GM23338 (cell line): ENCODE data around the gene FAM227B. TPM values are rescaled to one million over a fixed set of nuclear protein-coding genes. Genes with fewer than 3 reads are reported as not detected.

Source experiments
- ATAC-seq: fragments of 200-7000 bp; cut with Tn5 transposase; 3 replicates; pipeline ENCODE4 v1.9.1; 2020
- DNase-seq: peaks from one replicate; pipeline ENCODE4 v3.0.0-alpha.2; 2015; ENCODE audit warnings: low spot score
- H2AFZ ChIP-seq: fragments of 200-600 bp; sonication (generic); 2 replicates; pipeline ENCODE4 v1.8.0; 2016; ENCODE audit warnings: antibody characterized with exemption, mild to moderate bottlenecking, moderate library complexity
- H3F3A ChIP-seq: fragments of 200-600 bp; sonication (generic); replicated peaks from 2 replicates; pipeline ENCODE4 v1.8.0; 2017; ENCODE audit warnings: antibody characterized with exemption, mixed run types, low read depth
- H3K27ac ChIP-seq: fragments of 200-600 bp; sonication (generic); 2 replicates; pipeline ENCODE4 v1.6.1; 2016; ENCODE audit warnings: low read depth
- H3K27me3 ChIP-seq: fragments of 200-600 bp; sonication (generic); 2 replicates; pipeline ENCODE4 v1.8.0; 2016; ENCODE audit warnings: mild to moderate bottlenecking, mixed run types, moderate library complexity; ENCODE audit not compliant: insufficient read depth
- H3K36me3 ChIP-seq: fragments of 200-600 bp; sonication (generic); 2 replicates; pipeline ENCODE4 v1.8.0; 2016; ENCODE audit warnings: mild to moderate bottlenecking; ENCODE audit not compliant: insufficient read depth
- H3K4me1 ChIP-seq: fragments of 200-600 bp; sonication (generic); 2 replicates; pipeline ENCODE4 v1.8.0; 2016; ENCODE audit warnings: mild to moderate bottlenecking, moderate library complexity; ENCODE audit not compliant: insufficient read depth
- H3K4me2 ChIP-seq: fragments of 200-600 bp; sonication (generic); 2 replicates; pipeline ENCODE4 v1.7.1; 2017; ENCODE audit warnings: mixed run types
- H3K4me3 ChIP-seq: fragments of 200-600 bp; sonication (generic); 2 replicates; pipeline ENCODE4 v1.6.1; 2016; ENCODE audit warnings: mixed run types
- H3K79me2 ChIP-seq: fragments of 200-600 bp; sonication (generic); replicated peaks from 2 replicates; pipeline ENCODE4 v1.8.0; 2017; ENCODE audit warnings: mild to moderate bottlenecking; ENCODE audit not compliant: insufficient read depth
- H3K9me2 ChIP-seq: fragments of 200-600 bp; sonication (generic); 2 replicates; pipeline ENCODE4 v1.8.0; 2017; ENCODE audit not compliant: insufficient read depth
- H4K20me1 ChIP-seq: fragments of 200-600 bp; sonication (generic); replicated peaks from 2 replicates; pipeline ENCODE4 v1.8.0; 2017; ENCODE audit warnings: mild to moderate bottlenecking; ENCODE audit not compliant: insufficient read depth
- H3K27ac Mint-ChIP-seq: 2 replicates; pipeline ENCODE4 v1.8.0; 2020; ENCODE audit warnings: inconsistent platforms, mild to moderate bottlenecking, moderate library complexity, mixed read lengths
- H3K27me3 Mint-ChIP-seq: 3 replicates; pipeline ENCODE4 v1.8.0; 2022; ENCODE audit warnings: low read depth, mild to moderate bottlenecking, moderate library complexity, mixed read lengths, inconsistent platforms; ENCODE audit not compliant: insufficient read depth, poor library complexity
- H3K36me3 Mint-ChIP-seq: 3 replicates; pipeline ENCODE4 v1.8.0; 2021; ENCODE audit warnings: low read depth, mild to moderate bottlenecking, inconsistent platforms, moderate library complexity, mixed read lengths
- H3K4me1 Mint-ChIP-seq: 3 replicates; pipeline ENCODE4 v1.8.0; 2020; ENCODE audit warnings: mild to moderate bottlenecking, inconsistent platforms, mixed read lengths
- H3K4me3 Mint-ChIP-seq: 3 replicates; pipeline ENCODE4 v1.8.0; 2021; ENCODE audit warnings: moderate library complexity, mild to moderate bottlenecking, inconsistent platforms, mixed read lengths
- H3K9me3 Mint-ChIP-seq: 3 replicates; pipeline ENCODE4 v1.8.0; 2020; ENCODE audit warnings: moderate library complexity, mild to moderate bottlenecking, inconsistent platforms, mixed read lengths
- CREB1 ChIP-seq: fragments of 250-450 bp; sonication (Bioruptor Pico); IDR thresholded peaks from 2 replicates; pipeline ENCODE4 v1.5.0; 2020; ENCODE audit warnings: low read depth, mild to moderate bottlenecking, moderate library complexity
- ETS1 ChIP-seq: IDR thresholded peaks from 2 replicates; pipeline ENCODE4 v1.6.1; 2016; ENCODE audit warnings: antibody characterized with exemption
- EZH2 ChIP-seq: fragments of 200-600 bp; sonication (generic); IDR thresholded peaks from one replicate; pipeline ENCODE4 v1.8.0; 2017; ENCODE audit warnings: antibody characterized with exemption, mild to moderate bottlenecking, low read depth; ENCODE audit not compliant: unreplicated experiment
- EZH2phosphoT487 ChIP-seq: fragments of 200-600 bp; sonication (generic); IDR thresholded peaks from one replicate; pipeline ENCODE4 v1.8.1; 2018; ENCODE audit warnings: antibody characterized with exemption; ENCODE audit not compliant: unreplicated experiment
- JUNB ChIP-seq: IDR thresholded peaks from one replicate; pipeline ENCODE4 v1.6.1; 2016; ENCODE audit warnings: antibody characterized with exemption; ENCODE audit not compliant: unreplicated experiment
- NANOG ChIP-seq: IDR thresholded peaks from 2 replicates; pipeline ENCODE4 v1.6.1; 2016; ENCODE audit warnings: antibody characterized with exemption, borderline replicate concordance
- POLR2AphosphoS5 ChIP-seq: IDR thresholded peaks from 2 replicates; pipeline ENCODE4 v1.6.1; 2016; ENCODE audit warnings: antibody characterized with exemption, low read depth
- STAT1 ChIP-seq: IDR thresholded peaks from one replicate; pipeline ENCODE4 v1.6.1; 2016; ENCODE audit warnings: antibody characterized with exemption; ENCODE audit not compliant: unreplicated experiment
- ZNF114 ChIP-seq: fragments of 250-450 bp; sonication (Bioruptor Pico); IDR thresholded peaks from 2 replicates; pipeline ENCODE4 v1.5.0; 2020; ENCODE audit warnings: mild to moderate bottlenecking, moderate library complexity
- ZNF331 ChIP-seq: fragments of 250-450 bp; sonication (Bioruptor Pico); IDR thresholded peaks from 2 replicates; pipeline ENCODE4 v1.5.0; 2020; ENCODE audit warnings: low read depth, mild to moderate bottlenecking, moderate library complexity
- ZNF462 ChIP-seq: fragments of 250-450 bp; sonication (Bioruptor Pico); IDR thresholded peaks from 2 replicates; pipeline ENCODE4 v1.5.0; 2020; ENCODE audit warnings: mild to moderate bottlenecking, moderate library complexity
- polyA plus RNA-seq: library from polyadenylated mRNA; unstranded; fragments of >200 nt; fragmentation: Nextera tagmentation; extraction: Ambion mirVana; gene quantifications from 2 replicates; pipeline ENCODE4 v1.2.1, GENCODE V29; 2016
- total RNA-seq: library from RNA; depleted of rRNA; stranded (reverse); fragments of >200 nt; shearing (Covaris generic); gene quantifications from 2 replicates; pipeline ENCODE4 v1.2.3, GENCODE V29; 2014
- TF ChIP-seq, protein P1 (sequence below), 2 experiments: fragments of 200-600 bp in 1 of 2; sonication (generic) in 1 of 2; conservative IDR thresholded peaks; 2 replicates each; pipeline versions ENCODE4 v1.5.1 to v1.6.1; 2016 to 2017; ENCODE audit warnings: antibody characterized with exemption in 2 of 2, low read depth in 2 of 2, mild to moderate bottlenecking in 2 of 2, moderate library complexity in 1 of 2
- TF ChIP-seq, protein P2 (sequence below): IDR thresholded peaks from one replicate; pipeline ENCODE4 v1.6.1; 2018; ENCODE audit warnings: antibody characterized with exemption; ENCODE audit not compliant: unreplicated experiment

The FAM227B gene
- total and polyA plus RNA-seq, 2 experiments from 2014 or later = 2.6 to 10.2 TPM

DNA sequence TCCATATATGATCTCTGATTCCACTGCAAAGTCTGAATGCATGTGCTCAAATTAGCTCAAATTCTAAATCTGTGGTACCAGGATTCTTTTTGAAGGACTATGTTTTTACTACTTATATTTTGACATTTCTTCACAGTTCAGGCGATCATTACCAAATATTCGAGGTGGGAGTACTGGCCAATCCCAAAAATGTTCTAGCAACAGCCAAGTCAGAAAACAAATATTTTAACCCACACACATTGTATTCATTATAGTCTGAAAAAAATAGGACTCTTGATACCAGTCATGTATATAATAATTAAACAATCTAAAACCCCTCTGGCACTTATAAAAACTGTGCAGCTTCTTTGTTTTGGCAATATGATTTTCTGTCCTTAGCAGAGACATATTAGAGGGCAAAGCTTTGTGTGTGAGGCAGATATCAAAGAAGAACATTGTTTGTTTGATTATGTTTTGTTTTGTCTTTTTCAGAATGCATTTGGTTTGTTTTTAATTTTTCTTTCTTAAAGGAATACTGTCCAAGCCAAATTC, 160.1 kb downstream of the FAM227B start:
- Histone ChIP-seq H2AFZ (no peak overlapping the region), H3K79me2 (no peaks in the 10 kb centered on the region), H3F3A (no peaks in the 10 kb centered on the region), H3K4me3 (no peak overlapping the region), H3K4me2 (no peak overlapping the region), H3K4me1 (no peaks in the 10 kb centered on the region), H3K27ac (no peak overlapping the region), H3K36me3 (no peaks in the 10 kb centered on the region), H3K9me2 (no peaks in the 10 kb centered on the region), H4K20me1 (no peaks in the 10 kb centered on the region), H3K27me3 (no peaks in the 10 kb centered on the region)
- Mint-ChIP-seq H3K4me1 (no peaks in the 10 kb centered on the region), H3K9me3 (no peaks in the 10 kb centered on the region), H3K36me3 (no peaks in the 10 kb centered on the region), H3K4me3 (no peak overlapping the region), H3K27ac (no peak overlapping the region), H3K27me3 (peaks cover 2% of the 10 kb centered on the region)
- ATAC-seq = no peak
- no peak for DNase-seq
- TF ChIP-seq ETS1 = no peak
- TF ChIP-seq ZNF114 (CRISPR knock-in tag) = no peak
- TF ChIP-seq ZNF462 (CRISPR knock-in tag) = no peak
- TF ChIP-seq JUNB = no peak
- TF ChIP-seq, protein P1, sequence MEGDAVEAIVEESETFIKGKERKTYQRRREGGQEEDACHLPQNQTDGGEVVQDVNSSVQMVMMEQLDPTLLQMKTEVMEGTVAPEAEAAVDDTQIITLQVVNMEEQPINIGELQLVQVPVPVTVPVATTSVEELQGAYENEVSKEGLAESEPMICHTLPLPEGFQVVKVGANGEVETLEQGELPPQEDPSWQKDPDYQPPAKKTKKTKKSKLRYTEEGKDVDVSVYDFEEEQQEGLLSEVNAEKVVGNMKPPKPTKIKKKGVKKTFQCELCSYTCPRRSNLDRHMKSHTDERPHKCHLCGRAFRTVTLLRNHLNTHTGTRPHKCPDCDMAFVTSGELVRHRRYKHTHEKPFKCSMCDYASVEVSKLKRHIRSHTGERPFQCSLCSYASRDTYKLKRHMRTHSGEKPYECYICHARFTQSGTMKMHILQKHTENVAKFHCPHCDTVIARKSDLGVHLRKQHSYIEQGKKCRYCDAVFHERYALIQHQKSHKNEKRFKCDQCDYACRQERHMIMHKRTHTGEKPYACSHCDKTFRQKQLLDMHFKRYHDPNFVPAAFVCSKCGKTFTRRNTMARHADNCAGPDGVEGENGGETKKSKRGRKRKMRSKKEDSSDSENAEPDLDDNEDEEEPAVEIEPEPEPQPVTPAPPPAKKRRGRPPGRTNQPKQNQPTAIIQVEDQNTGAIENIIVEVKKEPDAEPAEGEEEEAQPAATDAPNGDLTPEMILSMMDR (conservative IDR thresholded peaks at IDR 0.05; ENCODE audit: low read depth in 2 of 2) = no peak
- TF ChIP-seq CREB1 = no peak
- no peak for TF ChIP-seq EZH2phosphoT487
- TF ChIP-seq STAT1 = no peak
- TF ChIP-seq, protein P2, sequence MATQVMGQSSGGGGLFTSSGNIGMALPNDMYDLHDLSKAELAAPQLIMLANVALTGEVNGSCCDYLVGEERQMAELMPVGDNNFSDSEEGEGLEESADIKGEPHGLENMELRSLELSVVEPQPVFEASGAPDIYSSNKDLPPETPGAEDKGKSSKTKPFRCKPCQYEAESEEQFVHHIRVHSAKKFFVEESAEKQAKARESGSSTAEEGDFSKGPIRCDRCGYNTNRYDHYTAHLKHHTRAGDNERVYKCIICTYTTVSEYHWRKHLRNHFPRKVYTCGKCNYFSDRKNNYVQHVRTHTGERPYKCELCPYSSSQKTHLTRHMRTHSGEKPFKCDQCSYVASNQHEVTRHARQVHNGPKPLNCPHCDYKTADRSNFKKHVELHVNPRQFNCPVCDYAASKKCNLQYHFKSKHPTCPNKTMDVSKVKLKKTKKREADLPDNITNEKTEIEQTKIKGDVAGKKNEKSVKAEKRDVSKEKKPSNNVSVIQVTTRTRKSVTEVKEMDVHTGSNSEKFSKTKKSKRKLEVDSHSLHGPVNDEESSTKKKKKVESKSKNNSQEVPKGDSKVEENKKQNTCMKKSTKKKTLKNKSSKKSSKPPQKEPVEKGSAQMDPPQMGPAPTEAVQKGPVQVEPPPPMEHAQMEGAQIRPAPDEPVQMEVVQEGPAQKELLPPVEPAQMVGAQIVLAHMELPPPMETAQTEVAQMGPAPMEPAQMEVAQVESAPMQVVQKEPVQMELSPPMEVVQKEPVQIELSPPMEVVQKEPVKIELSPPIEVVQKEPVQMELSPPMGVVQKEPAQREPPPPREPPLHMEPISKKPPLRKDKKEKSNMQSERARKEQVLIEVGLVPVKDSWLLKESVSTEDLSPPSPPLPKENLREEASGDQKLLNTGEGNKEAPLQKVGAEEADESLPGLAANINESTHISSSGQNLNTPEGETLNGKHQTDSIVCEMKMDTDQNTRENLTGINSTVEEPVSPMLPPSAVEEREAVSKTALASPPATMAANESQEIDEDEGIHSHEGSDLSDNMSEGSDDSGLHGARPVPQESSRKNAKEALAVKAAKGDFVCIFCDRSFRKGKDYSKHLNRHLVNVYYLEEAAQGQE = no peak
- TF ChIP-seq EZH2 = no peak
- TF ChIP-seq ZNF331 (CRISPR knock-in tag) = no peak
- no peak for TF ChIP-seq NANOG
- no peak for TF ChIP-seq POLR2AphosphoS5
